Transverse colon (tissue), 4 donors: ENCODE data around the gene PDCD10.

Experiments used
- CTCF ChIP-seq, 5 experiments: fragments of 200-600 bp in 3 of 5; fragments of 450-650 bp in 2 of 5; sonication (generic) in 3 of 5; IDR thresholded peaks; 1 replicate in 2 of 5; 2 replicates in 3 of 5; pipeline ENCODE4 v1.5.1; 2016 to 2017; ENCODE audit warnings: antibody characterized with exemption in 5 of 5, inconsistent platforms in 3 of 5, mild to moderate bottlenecking in 2 of 5, moderate library complexity in 1 of 5
- POLR2AphosphoS5 ChIP-seq, 3 donors: sonication (generic); formaldehyde crosslinking; IDR thresholded peaks; one replicate each; pipeline ENCODE4 v1.6.1; 2016; ENCODE audit warnings: antibody characterized with exemption in 3 of 3

DNA sequence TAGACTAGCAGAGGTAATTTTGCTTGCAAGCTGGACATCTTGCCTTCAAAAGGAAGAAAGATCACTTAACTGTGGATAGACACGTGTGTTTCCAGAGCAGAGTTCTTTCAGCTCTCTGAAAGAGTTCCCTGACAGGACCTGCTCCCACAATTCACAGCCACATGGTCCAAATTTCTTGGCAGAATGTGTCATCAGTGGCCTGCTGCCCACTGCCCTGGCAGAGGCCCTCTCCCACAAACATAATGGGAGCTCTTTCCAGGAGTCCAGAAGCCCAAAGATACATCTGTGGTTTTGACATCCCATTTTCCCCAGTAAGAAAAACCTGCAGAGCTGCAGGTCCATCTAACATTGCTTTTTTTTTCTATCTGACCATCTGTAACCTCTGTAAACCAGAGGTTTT lies 49.1 kb upstream of the PDCD10 start:
- TF ChIP-seq CTCF (IDR thresholded peaks at IDR 0.05) (no peak), POLR2AphosphoS5 (IDR thresholded peaks at IDR 0.05) (no peak)
